Ureter (tissue), 1 donor: ENCODE measurements around the gene CACNA1H. TPM values are rescaled to one million over a fixed set of nuclear protein-coding genes. Genes with fewer than 3 reads are reported as not detected.
"Not testable (repeated sequence)": the region's sequence is repeated elsewhere in the genome, so short reads cannot be mapped to it uniquely, and the experiment has no call there.

Experiments
- DNase-seq: peaks from one replicate; pipeline ENCODE4 v3.0.0-alpha.2; 2020; ENCODE audit warnings: low spot score
- total RNA-seq: library from RNA; stranded (reverse); gene quantifications from one replicate; pipeline ENCODE4 v1.2.4, GENCODE V29; 2023
- donor health status: DM: yes; HTN: yes; CAD: no.

Gene CACNA1H
- total RNA-seq, 1 donor from 2014 or later: 24.4 TPM

DNA sequence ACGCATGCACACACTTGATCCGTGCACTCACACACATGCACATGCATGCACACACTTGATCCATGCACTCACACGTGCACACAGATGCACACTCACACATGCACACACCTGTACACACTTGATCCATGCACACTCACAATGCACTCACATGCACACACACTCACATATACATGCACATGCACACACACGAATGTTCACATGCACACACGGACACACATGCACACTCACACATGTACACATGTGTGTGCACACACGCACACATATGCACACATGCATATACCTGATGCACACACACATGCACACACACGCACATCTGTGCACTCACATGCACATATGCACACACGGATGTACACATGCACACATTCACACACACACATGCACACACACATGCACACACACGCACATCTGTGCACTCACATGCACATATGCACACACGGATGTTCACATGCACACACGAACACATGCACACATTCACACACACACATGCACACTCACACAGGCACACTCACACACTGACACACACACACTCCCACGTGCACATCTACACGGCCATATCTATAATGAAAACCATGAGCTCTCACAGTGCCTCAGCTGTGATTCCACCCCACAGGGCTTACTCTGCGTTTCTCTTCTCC lies 95.1 kb downstream of the CACNA1H start:
- DNase-seq: not testable (repeated sequence)

DNA sequence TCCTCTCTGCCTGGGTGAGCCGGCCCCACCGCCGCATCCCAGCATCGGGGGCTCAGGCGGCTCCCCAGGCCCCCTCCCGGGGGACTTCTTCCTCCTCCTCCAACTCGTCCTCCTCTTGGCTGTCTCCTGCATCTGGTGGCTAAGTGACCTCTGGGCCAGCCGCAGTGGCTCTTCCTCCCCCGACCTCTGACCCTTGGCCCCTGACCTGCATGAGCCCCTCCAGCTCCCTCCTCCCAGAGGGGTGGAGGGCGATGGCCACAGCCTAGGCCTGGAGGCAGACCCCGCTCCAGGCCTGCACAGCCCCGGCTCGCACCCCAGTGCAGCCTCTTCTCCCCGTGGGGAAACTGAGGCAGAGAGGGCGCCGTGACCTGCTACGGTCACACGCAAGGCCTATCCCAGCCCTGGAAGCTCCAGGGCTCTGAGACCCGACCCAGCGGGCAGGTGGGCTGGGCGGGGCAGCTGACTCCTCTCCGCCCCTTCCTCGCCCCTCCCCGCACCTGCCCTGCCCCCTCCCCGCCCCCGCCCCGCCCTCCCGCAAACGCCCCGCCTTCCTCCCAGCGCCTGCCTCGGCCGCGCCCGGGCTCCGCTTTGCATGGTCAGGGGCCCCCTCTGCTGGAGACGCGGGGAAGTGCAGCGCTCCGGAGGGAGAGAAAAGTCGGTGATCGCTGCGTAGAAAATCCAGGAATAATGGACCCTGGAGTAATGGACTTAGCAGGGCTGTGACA lies 96.3 kb downstream of the CACNA1H start:
- not testable (repeated sequence) for DNase-seq

DNA sequence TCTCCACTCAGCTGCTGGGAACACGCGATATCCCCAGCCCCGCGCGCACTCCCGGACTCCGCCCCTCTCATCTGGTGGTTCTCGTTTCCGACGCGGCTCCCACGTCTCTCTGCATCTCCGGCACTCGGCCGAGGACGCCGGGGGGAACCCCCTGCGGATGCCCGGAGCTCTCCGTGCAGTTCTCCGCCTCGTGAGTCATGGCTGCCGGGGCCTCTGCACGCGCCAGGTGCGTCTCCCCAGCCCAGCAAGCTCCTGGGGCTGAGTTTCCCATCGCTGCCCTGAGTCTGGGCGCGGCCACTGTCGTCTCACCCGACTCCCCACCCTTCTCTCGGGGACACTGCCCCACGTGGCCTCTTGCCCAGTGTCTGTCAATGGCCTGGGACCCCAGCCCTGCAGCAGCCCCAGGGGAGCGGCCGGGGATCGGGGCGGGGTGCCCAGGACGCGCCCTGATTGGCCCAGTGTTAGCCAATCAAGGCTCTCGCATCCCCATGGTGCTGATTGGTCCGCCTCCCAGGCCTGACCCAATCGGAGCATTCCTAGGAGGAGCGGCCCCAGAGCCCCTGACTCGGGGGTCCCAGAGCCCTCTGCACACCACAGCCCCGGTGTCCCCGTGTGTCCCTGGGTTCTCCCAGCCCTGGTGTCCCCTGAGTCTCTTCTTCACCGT lies 100.9 kb downstream of the CACNA1H start:
- DNase-seq: not testable (repeated sequence)

DNA sequence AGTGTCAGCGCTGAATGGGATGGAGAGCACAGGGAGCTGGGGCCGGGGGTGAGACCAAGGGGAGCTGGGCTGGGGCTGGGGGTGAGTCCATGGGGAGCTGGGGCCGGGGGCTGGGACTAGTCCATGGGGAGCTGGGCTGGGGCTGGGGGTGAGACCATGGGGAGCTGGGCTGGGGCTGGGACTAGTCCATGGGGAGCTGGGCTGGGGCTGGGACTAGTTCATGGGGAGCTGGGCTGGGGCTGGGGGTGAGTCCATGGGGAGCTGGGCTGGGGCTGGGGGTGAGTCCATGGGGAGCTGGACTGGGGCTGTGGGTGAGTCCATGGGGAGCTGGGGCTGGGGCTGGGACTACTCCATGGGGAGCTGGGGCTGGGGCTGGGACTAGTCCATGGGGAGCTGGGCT lies 101.9 kb downstream of the CACNA1H start:
- not testable (repeated sequence) for DNase-seq

DNA sequence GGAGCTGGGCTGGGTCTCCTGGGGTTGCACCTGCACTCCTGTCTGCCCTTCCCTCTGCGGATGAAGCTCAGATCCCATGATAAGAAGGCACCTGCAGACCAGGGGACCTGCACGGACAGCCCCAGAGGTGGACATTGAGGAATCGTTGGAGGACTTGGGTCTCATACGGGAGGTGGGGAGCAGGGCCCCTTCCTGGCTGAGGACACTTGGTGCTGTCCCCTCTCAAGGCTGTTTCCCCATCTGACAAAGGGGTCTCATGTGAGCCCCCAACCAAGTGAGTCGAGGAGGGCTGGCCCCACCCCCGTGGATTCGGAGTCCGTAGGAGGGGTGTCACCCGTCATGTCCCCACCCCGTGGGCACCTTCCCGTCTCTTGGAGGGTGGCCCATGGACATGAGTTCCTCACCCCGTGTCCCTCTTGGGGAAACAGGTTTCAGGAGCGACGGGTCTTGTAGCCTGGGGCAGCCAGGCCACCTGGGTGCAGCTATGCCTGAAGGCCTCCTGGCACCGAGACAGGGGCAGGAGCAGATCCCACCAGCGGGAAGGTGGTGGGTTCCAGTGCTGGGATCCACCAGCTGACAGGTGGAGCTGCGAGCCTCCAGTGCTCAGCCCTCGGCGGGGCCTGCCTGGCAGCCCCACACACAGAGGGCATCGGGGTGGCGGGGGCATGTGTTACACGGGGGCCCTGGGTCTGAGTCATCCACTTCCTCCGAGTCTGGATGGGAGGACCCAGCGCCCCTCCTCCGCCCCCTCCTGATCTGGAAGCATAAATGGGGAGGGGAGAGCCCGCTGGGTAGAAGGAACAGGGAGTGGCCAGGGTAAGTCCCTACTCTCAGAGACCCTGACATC lies 102.6 kb downstream of the CACNA1H start, which contains the start of gene TPSD1:
TPSD1 (plus strand) TSS at position 794 of the 847 bp plus-strand sequence. CDS start 212 bp downstream, outside the sequence.
- not testable (repeated sequence) for DNase-seq

DNA sequence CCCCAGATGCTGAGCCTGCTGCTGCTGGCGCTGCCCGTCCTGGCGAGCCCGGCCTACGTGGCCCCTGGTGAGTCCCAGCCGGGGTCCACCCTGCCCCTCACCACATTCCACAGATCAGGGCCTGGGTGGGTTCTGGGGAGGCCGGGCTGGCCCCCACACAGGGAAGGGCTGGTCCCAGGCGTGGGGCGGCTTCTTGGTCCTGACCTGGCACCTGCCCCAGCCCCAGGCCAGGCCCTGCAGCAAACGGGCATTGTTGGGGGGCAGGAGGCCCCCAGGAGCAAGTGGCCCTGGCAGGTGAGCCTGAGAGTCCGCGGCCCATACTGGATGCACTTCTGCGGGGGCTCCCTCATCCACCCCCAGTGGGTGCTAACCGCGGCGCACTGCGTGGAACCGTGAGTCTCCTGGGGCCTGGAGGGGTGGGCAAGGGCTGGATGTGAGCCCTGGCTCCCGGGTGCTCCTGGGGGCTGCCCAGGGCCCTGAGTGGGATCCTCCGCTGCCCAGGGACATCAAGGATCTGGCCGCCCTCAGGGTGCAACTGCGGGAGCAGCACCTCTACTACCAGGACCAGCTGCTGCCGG lies 103.5 kb downstream of the CACNA1H start:
- not testable (repeated sequence) for DNase-seq

DNA sequence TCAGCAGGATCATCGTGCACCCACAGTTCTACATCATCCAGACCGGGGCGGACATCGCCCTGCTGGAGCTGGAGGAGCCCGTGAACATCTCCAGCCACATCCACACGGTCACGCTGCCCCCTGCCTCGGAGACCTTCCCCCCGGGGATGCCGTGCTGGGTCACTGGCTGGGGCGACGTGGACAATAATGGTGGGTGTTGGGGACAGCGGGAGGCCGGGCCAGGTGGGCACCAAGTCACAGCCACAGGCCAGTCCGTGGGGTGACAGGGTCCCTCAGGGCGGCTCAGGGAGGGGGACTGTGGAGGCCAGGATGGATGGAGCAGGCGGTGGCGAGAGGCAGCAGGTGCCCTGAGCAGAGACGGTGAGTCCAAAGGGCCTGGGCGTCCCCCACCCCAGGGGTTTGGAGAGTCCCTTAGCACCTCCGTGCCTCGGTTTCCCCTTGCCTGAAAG lies 104.0 kb downstream of the CACNA1H start:
- no peak for DNase-seq

DNA sequence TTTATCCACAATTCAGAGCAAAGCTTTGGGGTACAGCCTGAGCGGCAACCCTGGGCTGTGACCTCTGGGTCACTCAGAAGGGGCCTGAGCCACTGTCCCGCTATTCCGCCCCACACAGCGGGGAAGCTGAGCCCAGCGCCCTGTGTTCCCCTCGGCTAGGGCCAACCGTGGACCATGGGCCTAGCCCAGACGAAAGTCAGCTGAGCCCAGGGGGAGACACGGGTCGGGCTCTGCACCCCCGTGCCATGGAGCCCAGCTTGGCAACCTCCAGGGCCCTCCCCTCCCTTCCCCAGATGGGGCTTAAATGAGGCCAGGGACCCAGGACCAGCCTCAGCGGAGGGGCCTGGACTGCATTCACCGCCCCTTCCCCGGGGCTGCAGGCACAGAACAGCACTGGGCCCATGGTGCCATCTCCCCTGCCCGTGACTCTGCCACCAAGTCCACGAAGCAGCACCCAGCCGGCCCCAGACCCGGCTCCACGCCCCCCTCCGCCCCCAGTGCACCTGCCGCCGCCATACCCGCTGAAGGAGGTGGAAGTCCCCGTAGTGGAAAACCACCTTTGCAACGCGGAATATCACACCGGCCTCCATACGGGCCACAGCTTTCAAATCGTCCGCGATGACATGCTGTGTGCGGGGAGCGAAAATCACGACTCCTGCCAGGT lies 104.8 kb downstream of the CACNA1H start:
- DNase-seq: no peak

DNA sequence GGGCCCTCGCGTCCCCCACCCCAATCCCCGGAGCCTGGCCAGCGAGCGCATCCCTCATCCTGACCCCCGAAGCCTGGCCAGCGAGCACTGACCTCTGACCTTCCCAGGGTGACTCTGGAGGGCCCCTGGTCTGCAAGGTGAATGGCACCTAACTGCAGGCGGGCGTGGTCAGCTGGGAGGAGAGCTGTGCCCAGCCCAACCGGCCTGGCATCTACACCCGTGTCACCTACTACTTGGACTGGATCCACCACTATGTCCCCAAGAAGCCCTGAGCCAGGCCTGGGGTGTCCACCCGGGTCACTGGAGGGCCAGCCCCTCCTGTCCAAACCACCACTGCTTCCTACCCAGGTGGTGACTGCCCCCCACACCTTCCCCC lies 105.3 kb downstream of the CACNA1H start:
- no peak for DNase-seq

DNA sequence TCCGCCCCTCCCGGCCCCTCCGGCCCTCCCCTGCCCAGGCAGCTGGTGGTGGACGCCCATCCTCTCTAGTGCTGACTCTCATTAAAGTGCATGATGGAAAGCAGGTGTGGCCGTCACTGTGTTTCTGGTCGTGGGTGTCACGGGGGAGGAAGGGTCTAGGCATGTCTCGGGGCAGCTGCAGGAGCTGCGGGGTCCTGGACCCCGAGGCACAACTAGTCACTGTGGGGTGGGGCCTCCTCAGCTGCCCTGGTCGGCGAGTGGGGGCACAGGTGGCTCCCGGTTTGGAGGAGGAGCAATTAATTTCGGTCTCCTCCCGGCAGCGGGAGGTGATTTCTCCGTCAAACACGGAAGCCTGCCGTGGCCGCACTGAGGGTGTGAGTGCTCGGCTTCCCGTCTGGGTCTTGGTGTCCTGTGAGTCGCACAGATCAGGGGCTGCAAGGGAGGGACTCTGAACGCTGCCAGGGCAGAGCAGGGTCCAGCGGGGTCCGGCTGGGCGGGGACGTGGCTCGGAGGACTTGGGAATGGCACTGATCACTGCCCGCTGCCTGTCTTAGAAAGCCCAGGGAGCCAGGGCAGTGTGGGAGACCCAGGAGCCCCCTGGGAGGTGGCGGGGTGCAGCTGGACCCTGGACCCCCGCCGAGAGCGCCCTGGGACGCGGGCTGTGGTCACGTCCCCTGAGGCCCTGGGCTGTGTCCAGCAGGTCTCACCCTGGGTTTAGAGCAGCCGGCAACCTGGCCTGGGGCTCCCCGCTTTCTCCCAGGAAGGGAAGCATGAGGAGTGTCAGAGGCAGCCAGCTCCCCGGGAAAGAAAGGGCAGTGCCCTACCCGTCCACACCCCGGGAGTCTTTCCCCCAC lies 106.2 kb downstream of the CACNA1H start:
- DNase-seq: no peak

DNA sequence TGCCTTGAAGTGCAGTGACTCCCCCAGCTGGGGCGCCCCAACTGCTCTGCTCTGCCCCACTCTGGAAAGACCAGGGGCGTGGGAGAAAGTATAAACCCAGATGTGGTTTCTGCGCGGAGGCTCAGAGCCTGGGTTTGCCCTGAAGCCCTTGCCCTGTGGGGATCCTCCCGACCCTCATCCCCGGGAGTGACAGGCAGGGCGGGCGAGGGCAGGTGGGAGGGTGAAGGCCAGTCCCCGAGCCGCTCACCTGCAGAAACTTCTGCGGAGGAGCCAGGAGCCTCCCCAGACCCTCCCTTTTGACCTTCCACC lies 106.8 kb downstream of the CACNA1H start:
- no peak for DNase-seq

DNA sequence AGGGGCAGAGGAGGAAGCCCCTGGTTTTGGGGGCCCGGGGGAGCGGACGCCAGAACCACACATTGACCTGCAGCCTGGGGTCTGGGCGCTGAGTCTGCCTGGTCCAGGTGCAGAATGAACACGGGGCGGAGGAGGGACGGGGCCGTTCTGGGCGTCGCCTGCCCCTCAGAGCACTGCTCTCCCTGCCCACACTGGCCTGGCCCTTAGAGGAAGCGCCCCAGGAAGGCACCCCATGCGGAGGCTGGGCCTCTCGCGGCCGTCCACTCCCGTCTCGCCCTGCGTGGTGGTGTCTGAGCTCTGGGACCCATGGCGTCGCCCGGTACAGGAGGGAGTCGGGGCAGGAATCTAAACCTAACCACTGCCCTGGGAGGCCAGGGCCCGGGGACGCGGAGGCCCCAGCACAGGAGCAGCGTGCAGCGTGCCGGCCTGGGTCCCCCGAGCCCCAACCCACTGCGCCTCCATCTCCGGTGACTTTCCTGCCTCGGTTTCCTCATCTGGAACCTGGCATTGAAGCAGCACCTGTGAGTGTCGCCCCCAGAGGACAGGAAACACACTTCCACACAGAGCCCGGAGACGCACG lies 107.3 kb downstream of the CACNA1H start:
- DNase-seq: no peak

DNA sequence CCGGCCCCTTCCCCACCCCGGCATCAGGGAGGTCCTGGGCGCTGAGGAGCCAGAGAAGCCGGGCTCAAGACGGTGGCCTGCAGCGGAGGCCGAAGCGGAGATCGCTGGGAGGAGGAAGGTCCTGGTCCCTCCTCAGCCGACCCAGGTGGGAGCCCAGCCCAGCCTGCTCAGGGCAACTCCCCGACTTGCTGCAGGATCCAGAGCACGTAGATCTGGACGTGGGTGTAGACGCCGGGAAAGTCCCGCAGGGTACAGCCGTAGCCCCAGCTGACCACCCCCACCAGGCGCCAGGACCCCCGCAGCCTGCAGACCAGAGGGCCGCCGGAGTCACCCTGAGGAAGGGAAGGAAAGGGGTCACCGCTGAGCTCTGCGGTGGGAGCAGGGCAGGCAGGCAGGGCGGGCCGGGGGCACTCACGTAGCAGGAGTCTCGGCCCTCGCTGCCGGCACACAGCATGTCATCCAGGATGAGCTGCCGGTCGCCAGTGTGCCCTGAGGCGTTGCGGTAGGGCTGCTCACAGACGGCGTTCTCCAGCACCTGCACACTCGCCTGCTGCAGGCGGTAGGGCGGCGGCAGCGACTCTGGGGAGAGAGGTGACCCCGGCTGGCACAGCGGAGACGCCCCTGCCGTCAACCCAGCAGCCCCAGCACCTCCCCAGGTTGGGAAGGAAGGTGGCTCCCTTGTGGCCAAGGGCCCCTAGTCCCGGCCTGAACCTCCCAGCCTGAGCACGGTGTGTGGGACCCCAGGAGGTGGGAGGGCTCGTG lies 108.4 kb downstream of the CACNA1H start:
- no peak for DNase-seq

DNA sequence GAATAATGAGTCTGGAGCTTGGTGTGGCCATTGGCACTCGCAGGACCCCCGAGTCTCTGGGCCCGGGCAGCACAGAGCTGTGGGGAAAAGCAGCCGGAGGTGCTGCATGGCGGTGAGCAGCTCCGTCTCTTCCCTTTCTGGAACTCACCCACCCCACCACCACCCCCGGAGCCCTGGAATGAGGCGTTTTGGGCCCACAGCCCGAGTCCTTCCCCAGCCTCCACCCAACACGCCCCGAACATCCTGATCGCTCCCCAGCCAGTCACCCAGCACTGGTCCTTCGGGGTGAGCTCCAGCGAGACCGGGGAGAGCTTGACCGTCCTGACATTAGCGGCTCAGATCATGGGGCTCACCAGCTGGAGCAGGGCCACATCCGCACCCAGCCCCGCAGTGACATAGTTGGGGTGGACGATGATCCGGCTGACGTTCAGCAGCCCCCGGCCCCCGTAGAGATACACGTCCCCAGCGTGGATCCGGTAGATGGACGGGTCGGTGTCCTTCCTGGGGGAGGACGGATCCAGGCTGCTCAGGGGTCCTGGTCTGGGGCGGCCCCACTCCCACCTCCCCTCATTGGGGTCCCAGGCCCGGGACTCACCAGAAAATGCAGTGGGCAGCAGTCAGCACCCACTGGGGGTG lies 109.4 kb downstream of the CACNA1H start:
- no peak for DNase-seq

DNA sequence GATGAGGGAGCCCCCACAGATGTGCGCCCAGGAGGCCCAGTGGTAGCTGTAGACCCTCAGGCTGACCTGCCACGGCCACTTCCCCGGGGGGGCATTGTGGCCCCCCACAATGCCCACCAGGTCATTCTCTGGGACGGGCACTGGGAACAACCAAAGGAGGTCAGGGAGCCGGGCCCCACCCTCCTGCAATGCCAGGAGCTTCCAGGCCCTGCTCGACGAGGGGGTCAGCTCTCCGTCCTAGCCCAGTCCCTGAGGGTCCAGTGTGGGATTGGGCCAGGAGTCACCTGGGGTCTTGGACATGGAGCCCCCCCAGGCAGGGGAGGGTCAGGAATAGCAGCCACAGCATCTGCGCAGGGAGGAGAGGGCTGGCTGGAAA lies 109.9 kb downstream of the CACNA1H start:
- no peak for DNase-seq

DNA sequence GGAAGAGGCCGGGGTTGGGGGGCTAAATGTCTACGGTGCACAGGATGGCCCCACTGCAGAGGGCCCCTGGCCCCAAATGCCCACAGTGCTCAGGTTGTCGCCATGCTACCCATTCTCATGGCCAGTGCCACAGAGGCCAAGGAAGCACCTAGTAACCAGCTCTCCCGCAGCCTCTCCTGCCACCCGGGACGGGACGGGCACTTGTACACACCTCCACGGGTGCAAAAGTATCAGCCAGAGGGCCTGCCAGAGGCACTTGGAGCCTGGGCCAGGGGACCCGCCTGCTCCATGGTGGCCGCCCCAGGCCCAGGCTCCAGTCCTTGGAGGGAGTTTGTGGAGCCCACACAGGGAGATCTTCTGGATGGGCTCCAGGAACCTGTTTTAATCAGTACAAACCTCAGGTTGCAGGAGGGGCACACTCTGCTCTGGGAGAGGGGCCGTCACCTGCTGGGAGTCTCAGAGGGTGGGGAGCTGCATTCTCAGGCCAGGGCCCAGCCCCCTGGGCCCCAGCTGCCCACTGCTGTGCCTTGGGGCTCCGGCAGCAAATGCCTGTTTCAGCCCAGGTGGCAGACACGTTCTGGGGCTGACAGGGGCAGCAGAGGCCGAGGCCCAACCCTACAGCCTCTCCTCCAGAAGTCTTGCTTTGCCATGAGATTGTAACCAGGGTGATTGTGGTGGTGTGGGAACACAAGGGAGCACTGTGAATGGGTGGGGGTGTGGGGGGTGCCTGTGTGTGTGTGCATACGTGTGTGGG lies 110.9 kb downstream of the CACNA1H start:
- DNase-seq: no peak

DNA sequence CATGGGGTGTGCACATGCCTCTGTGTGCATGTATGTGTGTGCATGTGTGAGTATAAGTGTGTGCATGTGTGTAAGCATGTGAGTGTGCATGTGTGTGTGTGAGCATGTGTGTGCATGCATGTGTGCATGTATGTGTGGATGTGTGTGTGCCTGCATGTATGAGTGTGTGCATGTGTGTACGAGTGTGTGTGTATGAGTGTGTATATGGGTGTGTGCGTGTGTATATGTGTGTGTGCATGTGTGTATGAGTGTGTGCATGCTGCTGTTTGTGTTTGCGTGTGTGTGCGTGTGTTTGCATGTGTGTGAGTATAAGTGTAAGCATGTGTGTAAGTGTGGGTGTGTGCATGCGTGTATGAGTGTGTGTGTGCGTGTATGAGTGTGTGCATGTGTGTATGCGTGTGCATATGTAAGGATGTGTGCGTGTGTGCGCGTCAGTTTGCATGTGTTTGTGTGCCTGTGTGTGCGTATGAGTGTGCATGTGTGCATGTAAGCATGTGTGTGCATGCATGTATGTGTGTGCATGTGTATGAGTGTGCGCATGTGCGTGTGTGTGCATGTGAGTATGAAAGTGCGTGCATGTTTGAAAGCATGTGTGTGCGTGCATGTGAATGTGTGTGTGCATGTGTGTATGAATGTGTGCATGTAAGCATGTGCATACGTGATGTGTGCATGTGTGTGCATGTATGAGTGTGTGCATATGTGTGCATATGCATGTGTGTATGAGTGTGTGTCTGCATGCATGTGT lies 111.6 kb downstream of the CACNA1H start:
- DNase-seq: no peak
